Right hindlimb (tissue), 1 donor: ENCODE data around the gene ASGR2.

Source experiments
- DNase-seq: peaks from one replicate; pipeline ENCODE4 v3.0.0-alpha.2; 2018

The ASGR2 gene

GRCh38 chr17:7060165-7060891 lies 54.3 kb downstream of the ASGR2 start:
- DNase-seq = no peak

- DNase-seq = no peak
Observed at GRCh38 chr17:7058831-7059447, 55.7 kb downstream of the ASGR2 start.

GRCh38 chr17:7056386-7056785 lies 58.2 kb downstream of the ASGR2 start:
- no peak for DNase-seq
